ENCODE measurements around the gene DRC3. TPM values are rescaled to one million over a fixed set of nuclear protein-coding genes. Genes with fewer than 3 reads are reported as not detected.

The DRC3 gene
- total RNA-seq, 1 experiment from 2014 or later = 0.68 TPM

- H2AFZ ChIP-seq (ENCODE audit: low read length) = no peak overlapping the region
- no peak overlapping the region for H2BK15ac ChIP-seq (ENCODE audit: low read depth, low read length)
- no peak overlapping the region for H2BK120ac ChIP-seq (ENCODE audit: low read depth, low read length, poor library complexity, severe bottlenecking)
- no peaks in the 10 kb centered on the region for H3K9me3 ChIP-seq (ENCODE audit: control insufficient read depth, low read depth, low read length)
- H2BK20ac ChIP-seq (ENCODE audit: low read depth, low read length, poor library complexity, severe bottlenecking) = no peak overlapping the region
- no peaks in the 10 kb centered on the region for H4K20me1 ChIP-seq (ENCODE audit: control insufficient read depth, insufficient read depth, insufficient read length)
- H4K8ac ChIP-seq (replicated peaks; ENCODE audit: insufficient read length, low read depth, low read length) = no peak overlapping the region
- no peak for TF ChIP-seq CTCF (conservative IDR thresholded peaks at IDR 0.05)
- Mint-ChIP-seq H3K9me3 (no peaks in the 10 kb centered on the region), H3K4me1 (peaks cover 0 to 6% of the 10 kb centered on the region in 2 experiments; a peak in 1 of 4 replicates), H3K36me3 (ENCODE audit: insufficient read depth in 1 of 3, low read depth in 3 of 3) (peaks cover 0 to 8% (median 0%) of the 10 kb centered on the region in 3 experiments; a peak in 1 of 7 replicates), H3K27me3 (ENCODE audit: low read depth) (no peaks in the 10 kb centered on the region), H3K4me3 (no peak overlapping the region), H3K27ac (peak overlapping the region in 2 of 3 experiments; percentile 67 to 78; a peak in 2 of 7 replicates)
- no peak overlapping the region for H2BK12ac ChIP-seq (ENCODE audit: insufficient read length, low read depth, low read length)
- H3K18ac ChIP-seq (ENCODE audit: insufficient read length, low read depth, low read length) = no peak overlapping the region
- H3K23ac ChIP-seq (ENCODE audit: insufficient read length, low read depth, low read length) = no peak overlapping the region
- no peaks in the 10 kb centered on the region for H3K79me1 ChIP-seq (ENCODE audit: insufficient read depth, low read depth, low read length, poor library complexity, severe bottlenecking)
- H3K56ac ChIP-seq (ENCODE audit: insufficient read length, low read depth, low read length) = no peak overlapping the region
- H3K4me2 ChIP-seq (ENCODE audit: insufficient read depth, insufficient read length, low read length) = no peak overlapping the region
- no peak overlapping the region for H2BK5ac ChIP-seq (ENCODE audit: insufficient read length, low read length)
- H4K5ac ChIP-seq (ENCODE audit: insufficient read length, low read depth, low read length) = no peak overlapping the region
- no peak overlapping the region for H3T11ph ChIP-seq (ENCODE audit: low read length)
- H3K4ac ChIP-seq (ENCODE audit: low read depth, low read length) = no peak overlapping the region
- no peak overlapping the region for H2AK5ac ChIP-seq (ENCODE audit: insufficient read length, low read length)
- no peak overlapping the region for H4K91ac ChIP-seq (ENCODE audit: insufficient read length, low read depth, low read length)
- no peak overlapping the region for H3K27ac ChIP-seq (ENCODE audit: insufficient read length, low read depth, low read length)
- H3K4me1 ChIP-seq (ENCODE audit: insufficient read depth, low read length) = no peaks in the 10 kb centered on the region
- no CpG with 5 or more reads among the region's 5 CpGs for WGBS (ENCODE audit: extremely low coverage, insufficient read length, low lambda C conversion rate)
- H3K23me2 ChIP-seq (ENCODE audit: insufficient read length, low read depth, low read length, poor library complexity, severe bottlenecking) = no peaks in the 10 kb centered on the region
- DNase-seq = no peak
- H3K27me3 ChIP-seq (ENCODE audit: insufficient read depth, low read length) = no peaks in the 10 kb centered on the region
- no peaks in the 10 kb centered on the region for H3K79me2 ChIP-seq (ENCODE audit: insufficient read depth, low read length)
- no peak overlapping the region for H3K14ac ChIP-seq (ENCODE audit: insufficient read depth, low read length)
- no peak overlapping the region for H3K9ac ChIP-seq (ENCODE audit: extremely low read depth, insufficient read length, low read length)
These were observed 52.7 kb downstream of the DRC3 start for GRCh38 chr17:18025241-18025944.
